SK-N-SH (cell line): Measurements from ENCODE around the gene KCTD15.

Experiments
- JUND ChIP-seq: IDR thresholded peaks from 2 replicates; pipeline ENCODE4 v1.4.0; 2012
- POLR2AphosphoS5 ChIP-seq: IDR thresholded peaks from 2 replicates; pipeline ENCODE4 v1.6.1; 2012; ENCODE audit warnings: low read depth, low read length
- RCOR1 ChIP-seq: fragments of 150-350 bp; IDR thresholded peaks from 2 replicates; pipeline ENCODE4 v1.6.1; 2017; ENCODE audit warnings: antibody characterized with exemption, low read length

GRCh38 chr19:33811246-33811645 is 14.6 kb downstream of the KCTD15 start:
- TF ChIP-seq RCOR1 = no peak
- TF ChIP-seq JUND = no peak
- no peak for TF ChIP-seq POLR2AphosphoS5
